Tibial artery (tissue), 4 donors: Measurements from ENCODE around the gene FUT1.

Experiments
- DNase-seq, 2 donors: peaks; one replicate each; pipeline ENCODE4 v3.0.0-alpha.2; 2019
- H3K27ac ChIP-seq, 2 donors: fragments of 200-600 bp; sonication (generic) in 1 of 2; 1 replicate in 1 of 2; 2 replicates in 1 of 2; pipeline ENCODE4 v1.5.1; 2018 to 2019; ENCODE audit warnings: mild to moderate bottlenecking in 1 of 2
- H3K27me3 ChIP-seq, 2 donors: fragments of 200-600 bp; sonication (generic) in 1 of 2; one replicate each; pipeline versions ENCODE4 v1.5.1 to v1.6.0; 2016 to 2019
- H3K36me3 ChIP-seq, 3 donors: fragments of 200-600 bp; sonication (generic) in 2 of 3; one replicate each; pipeline ENCODE4 v1.5.1; 2016 to 2019; ENCODE audit warnings: mild to moderate bottlenecking in 2 of 3
- H3K4me1 ChIP-seq, 4 donors: fragments of 200-600 bp; sonication (generic) in 2 of 4; 1 replicate in 3 of 4; 2 replicates in 1 of 4; pipeline ENCODE4 v1.5.1; 2016 to 2019
- H3K4me3 ChIP-seq, 2 donors: fragments of 200-600 bp; sonication (generic) in 1 of 2; 1 replicate in 1 of 2; 2 replicates in 1 of 2; pipeline ENCODE4 v1.5.1; 2018 to 2019; ENCODE audit warnings: mild to moderate bottlenecking in 2 of 2
- H3K9me3 ChIP-seq, 3 donors: fragments of 200-600 bp; sonication (generic) in 1 of 3; one replicate each; pipeline ENCODE4 v1.5.1; 2016 to 2019
- intact Hi-C: fragments of 100-400 bp; cut with DNase I; formaldehyde crosslinking; loops from one replicate; pipeline ENCODE4 v1.15.0; 2023; ENCODE audit warnings: low total_unique reads
- TF ChIP-seq, protein P1 (sequence below), 2 experiments: fragments of 200-600 bp in 1 of 2; fragments of 450-650 bp in 1 of 2; IDR thresholded peaks; one replicate each; pipeline ENCODE4 v1.5.1; 2017 to 2019; ENCODE audit warnings: antibody characterized with exemption in 2 of 2, mild to moderate bottlenecking in 1 of 2, moderate library complexity in 1 of 2

FUT1 gene

DNA sequence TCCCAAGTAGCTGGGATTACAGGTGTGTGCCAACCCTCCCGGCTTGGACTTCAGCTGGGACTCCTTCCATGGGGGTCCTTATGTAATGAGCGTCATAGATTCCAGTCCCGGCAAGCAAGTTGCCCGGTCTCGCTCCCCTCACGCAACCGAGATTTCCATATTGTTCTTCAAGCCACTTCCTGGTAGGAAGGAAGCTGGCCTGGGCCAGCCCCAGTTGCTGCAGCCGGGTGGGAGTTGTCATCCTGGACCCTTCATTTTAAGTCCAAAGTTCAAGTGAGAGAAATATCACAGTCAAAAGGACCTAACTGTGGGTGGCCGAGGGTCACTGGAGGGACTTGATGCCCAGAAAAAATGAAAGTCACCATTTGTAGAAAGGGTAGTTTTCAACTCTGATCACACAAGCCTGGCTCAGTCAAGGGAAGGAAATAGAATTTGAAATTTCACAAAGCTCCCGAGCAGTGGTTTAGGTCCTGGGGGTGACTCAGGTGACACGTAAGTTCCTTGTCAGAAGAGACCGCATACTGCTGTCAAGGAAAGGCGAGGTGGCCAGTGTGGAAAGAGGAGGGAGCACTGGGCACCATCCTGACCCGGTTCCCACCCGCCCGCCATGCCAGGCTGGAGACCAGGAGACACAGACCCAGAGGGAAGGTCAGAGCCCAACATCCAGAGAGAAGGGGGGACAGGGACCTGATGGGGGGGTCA lies 8.2 kb upstream of the FUT1 start:
- DNase-seq: no peak
- H3K27ac ChIP-seq: no peak overlapping the region
- no peaks in the 10 kb centered on the region for H3K4me1 ChIP-seq
- peaks cover 0 to 47% of the 10 kb centered on the region in 2 donors for H3K27me3 ChIP-seq
- no peaks in the 10 kb centered on the region for H3K9me3 ChIP-seq
- intact Hi-C loops: no loop called here
- H3K36me3 ChIP-seq: no peaks in the 10 kb centered on the region
- no peak overlapping the region for H3K4me3 ChIP-seq
- TF ChIP-seq, protein P1, sequence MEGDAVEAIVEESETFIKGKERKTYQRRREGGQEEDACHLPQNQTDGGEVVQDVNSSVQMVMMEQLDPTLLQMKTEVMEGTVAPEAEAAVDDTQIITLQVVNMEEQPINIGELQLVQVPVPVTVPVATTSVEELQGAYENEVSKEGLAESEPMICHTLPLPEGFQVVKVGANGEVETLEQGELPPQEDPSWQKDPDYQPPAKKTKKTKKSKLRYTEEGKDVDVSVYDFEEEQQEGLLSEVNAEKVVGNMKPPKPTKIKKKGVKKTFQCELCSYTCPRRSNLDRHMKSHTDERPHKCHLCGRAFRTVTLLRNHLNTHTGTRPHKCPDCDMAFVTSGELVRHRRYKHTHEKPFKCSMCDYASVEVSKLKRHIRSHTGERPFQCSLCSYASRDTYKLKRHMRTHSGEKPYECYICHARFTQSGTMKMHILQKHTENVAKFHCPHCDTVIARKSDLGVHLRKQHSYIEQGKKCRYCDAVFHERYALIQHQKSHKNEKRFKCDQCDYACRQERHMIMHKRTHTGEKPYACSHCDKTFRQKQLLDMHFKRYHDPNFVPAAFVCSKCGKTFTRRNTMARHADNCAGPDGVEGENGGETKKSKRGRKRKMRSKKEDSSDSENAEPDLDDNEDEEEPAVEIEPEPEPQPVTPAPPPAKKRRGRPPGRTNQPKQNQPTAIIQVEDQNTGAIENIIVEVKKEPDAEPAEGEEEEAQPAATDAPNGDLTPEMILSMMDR (IDR thresholded peaks at IDR 0.05): no peak

DNA sequence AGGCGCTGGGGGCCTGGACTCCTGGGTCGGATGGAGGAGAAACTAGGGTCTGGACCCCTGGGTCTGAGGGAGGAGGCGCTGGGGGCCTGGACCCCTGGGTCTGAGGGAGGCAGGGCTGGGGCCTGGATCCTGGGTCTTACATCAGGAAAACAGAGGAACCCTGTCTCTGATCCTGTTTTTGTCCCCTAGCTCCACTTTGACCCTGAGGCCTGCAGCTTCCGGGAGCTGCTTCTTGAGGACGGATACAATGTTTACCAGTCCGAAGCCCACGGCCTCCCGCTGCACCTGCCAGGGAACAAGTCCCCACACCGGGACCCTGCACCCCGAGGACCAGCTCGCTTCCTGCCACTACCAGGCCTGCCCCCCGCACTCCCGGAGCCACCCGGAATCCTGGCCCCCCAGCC lies 5.3 kb upstream of the FUT1 start:
- no peaks in the 10 kb centered on the region for H3K36me3 ChIP-seq
- intact Hi-C loops: no loop called here
- TF ChIP-seq, protein P1 (IDR thresholded peaks at IDR 0.05): no peak
- no peak overlapping the region for H3K4me3 ChIP-seq
- peaks cover 0 to 6% (median 2%) of the 10 kb centered on the region in 4 donors for H3K4me1 ChIP-seq
- no peak for DNase-seq
- peaks cover 0 to 36% of the 10 kb centered on the region in 2 donors for H3K27me3 ChIP-seq
- H3K27ac ChIP-seq: no peak overlapping the region
- no peaks in the 10 kb centered on the region for H3K9me3 ChIP-seq

DNA sequence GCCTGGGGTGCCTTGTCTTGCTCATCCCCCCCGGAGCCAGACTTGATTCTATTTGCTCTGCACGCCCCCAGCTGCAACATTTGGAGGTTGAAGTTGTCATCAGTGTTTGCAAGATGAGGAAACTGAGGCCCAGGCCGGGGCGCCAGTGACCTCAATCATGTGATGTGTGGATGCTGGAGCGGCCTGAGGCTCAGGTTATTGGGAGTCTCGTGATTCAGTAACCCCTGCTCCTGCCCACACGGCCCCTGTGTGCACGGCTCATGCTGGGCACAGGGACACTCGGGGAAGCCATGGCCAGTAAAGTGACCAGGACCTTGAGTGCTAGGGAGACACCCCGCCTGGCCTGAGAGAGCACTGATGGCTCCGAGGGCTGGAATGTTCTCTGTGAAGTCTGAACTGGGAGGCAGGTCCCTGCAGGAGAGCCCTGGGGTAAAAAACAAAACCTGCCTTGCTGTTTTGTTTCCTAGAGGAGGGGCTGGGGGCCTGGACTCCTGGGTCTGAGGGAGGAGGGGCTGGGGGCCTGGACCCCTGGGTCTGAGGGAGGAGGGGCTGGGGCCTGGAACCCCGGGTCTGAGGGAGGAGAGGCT lies 4.7 kb upstream of the FUT1 start:
- intact Hi-C loops: no loop called here
- no peaks in the 10 kb centered on the region for H3K36me3 ChIP-seq
- no peak overlapping the region for H3K4me3 ChIP-seq
- H3K27me3 ChIP-seq: peaks cover 0 to 37% of the 10 kb centered on the region in 2 donors
- no peaks in the 10 kb centered on the region for H3K9me3 ChIP-seq
- no peak for DNase-seq
- H3K27ac ChIP-seq: no peak overlapping the region
- H3K4me1 ChIP-seq: peaks cover 0 to 11% (median 8%) of the 10 kb centered on the region in 4 donors
- TF ChIP-seq, protein P1 (IDR thresholded peaks at IDR 0.05): no peak

DNA sequence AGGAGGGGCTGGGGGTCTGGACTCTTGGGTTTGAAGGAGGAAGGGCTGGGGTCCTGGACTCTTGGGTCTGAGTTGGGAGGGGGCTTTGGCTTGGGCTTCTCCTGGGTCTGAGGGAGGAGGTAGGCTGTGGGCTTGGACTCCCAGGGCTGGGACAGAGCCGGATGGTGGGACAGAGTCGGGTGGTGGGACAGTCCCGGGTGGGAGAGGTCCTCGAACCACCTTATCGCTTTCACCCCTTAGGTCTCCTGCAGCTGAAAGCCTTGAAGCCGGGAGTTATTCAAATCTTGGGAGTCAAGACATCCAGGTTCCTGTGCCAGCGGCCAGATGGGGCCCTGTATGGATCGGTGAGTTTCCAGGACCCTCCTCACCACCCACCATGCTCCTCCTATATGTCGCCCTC lies 4.2 kb upstream of the FUT1 start:
- H3K4me1 ChIP-seq: peaks cover 0 to 12% (median 9%) of the 10 kb centered on the region in 4 donors

DNA sequence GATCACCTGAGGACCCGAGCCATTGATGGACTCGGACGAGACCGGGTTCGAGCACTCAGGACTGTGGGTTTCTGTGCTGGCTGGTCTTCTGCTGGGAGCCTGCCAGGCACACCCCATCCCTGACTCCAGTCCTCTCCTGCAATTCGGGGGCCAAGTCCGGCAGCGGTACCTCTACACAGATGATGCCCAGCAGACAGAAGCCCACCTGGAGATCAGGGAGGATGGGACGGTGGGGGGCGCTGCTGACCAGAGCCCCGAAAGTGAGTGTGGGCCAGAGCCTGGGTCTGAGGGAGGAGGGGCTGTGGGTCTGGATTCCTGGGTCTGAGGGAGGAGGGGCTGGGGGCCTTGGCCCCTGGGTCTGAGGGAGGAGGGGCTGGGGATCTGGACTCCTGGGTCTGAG lies 3.8 kb upstream of the FUT1 start:
- no peak overlapping the region for H3K4me3 ChIP-seq
- no peak for DNase-seq

More for the DNA sequence above, 4.2 kb upstream of the FUT1 start:
- Histone ChIP-seq H3K27ac (no peak overlapping the region), H3K9me3 (no peaks in the 10 kb centered on the region), H3K27me3 (peaks cover 0 to 42% of the 10 kb centered on the region in 2 donors), H3K4me3 (no peak overlapping the region), H3K36me3 (no peaks in the 10 kb centered on the region)
- intact Hi-C loops: no loop called here
- DNase-seq: no peak
- TF ChIP-seq, protein P1 (IDR thresholded peaks at IDR 0.05): no peak

More for the DNA sequence above, 3.8 kb upstream of the FUT1 start:
- Histone ChIP-seq H3K4me1 (peaks cover 0 to 12% (median 9%) of the 10 kb centered on the region in 4 donors), H3K36me3 (no peaks in the 10 kb centered on the region), H3K27me3 (peaks cover 0 to 47% of the 10 kb centered on the region in 2 donors), H3K9me3 (no peaks in the 10 kb centered on the region), H3K27ac (no peak overlapping the region)
- intact Hi-C loops: no loop called here
- TF ChIP-seq, protein P1 (IDR thresholded peaks at IDR 0.05): no peak
